Trophoblast cell (in vitro differentiated cells and primary cell): Measurements from ENCODE around the gene SNX20.

Experiments
- DNase-seq, 2 donors: peaks; one replicate each; pipeline ENCODE4 v3.0.0-alpha.2; 2016
- H2AFZ ChIP-seq: 2 replicates; pipeline ENCODE4 v1.6.1; 2013; ENCODE audit warnings: low read length, moderate library complexity, mild to moderate bottlenecking; ENCODE audit not compliant: insufficient read depth, poor library complexity
- H2AK5ac ChIP-seq: 2 replicates; pipeline ENCODE4 v1.6.1; 2013; ENCODE audit warnings: mild to moderate bottlenecking, low read length
- H2BK120ac ChIP-seq: 2 replicates; pipeline ENCODE4 v1.6.1; 2013; ENCODE audit warnings: low read length, mild to moderate bottlenecking, moderate library complexity; ENCODE audit not compliant: insufficient read depth, poor library complexity
- H2BK12ac ChIP-seq: 2 replicates; pipeline ENCODE4 v1.6.1; 2013; ENCODE audit warnings: mild to moderate bottlenecking, low read length, moderate library complexity
- H2BK5ac ChIP-seq: 2 replicates; pipeline ENCODE4 v1.6.1; 2013; ENCODE audit warnings: low read length, low read depth, moderate library complexity, mild to moderate bottlenecking; ENCODE audit not compliant: poor library complexity
- H3K14ac ChIP-seq: 2 replicates; pipeline ENCODE4 v1.6.1; 2013; ENCODE audit warnings: mild to moderate bottlenecking, low read length
- H3K18ac ChIP-seq: 2 replicates; pipeline ENCODE4 v1.6.1; 2013; ENCODE audit warnings: mild to moderate bottlenecking, low read length
- H3K23ac ChIP-seq: 2 replicates; pipeline ENCODE4 v1.6.1; 2013; ENCODE audit warnings: low read length
- H3K27ac ChIP-seq: 2 replicates; pipeline ENCODE4 v1.5.1; 2013; ENCODE audit warnings: low read depth, mild to moderate bottlenecking, inconsistent platforms, low read length, moderate library complexity
- H3K27me3 ChIP-seq: 2 replicates; pipeline ENCODE4 v1.6.1; 2013; ENCODE audit warnings: inconsistent platforms, mild to moderate bottlenecking, low read length, moderate library complexity; ENCODE audit not compliant: insufficient read depth
- H3K36me3 ChIP-seq, 2 experiments: 1 replicate in 1 of 2; 2 replicates in 1 of 2; pipeline ENCODE4 v1.6.1; 2013; ENCODE audit warnings: low read length in 2 of 2, mild to moderate bottlenecking in 2 of 2, moderate library complexity in 1 of 2; ENCODE audit not compliant: insufficient read depth in 2 of 2, control insufficient read depth in 1 of 2
- H3K4ac ChIP-seq: 2 replicates; pipeline ENCODE4 v1.6.1; 2013; ENCODE audit warnings: low read depth, mild to moderate bottlenecking, low read length, moderate library complexity
- H3K4me1 ChIP-seq, 2 experiments: 1 replicate in 1 of 2; 2 replicates in 1 of 2; pipeline ENCODE4 v1.6.1; 2013; ENCODE audit warnings: low read length in 2 of 2, mild to moderate bottlenecking in 2 of 2, moderate library complexity in 1 of 2; ENCODE audit not compliant: insufficient read depth in 2 of 2, control insufficient read depth in 1 of 2
- H3K4me2 ChIP-seq: 2 replicates; pipeline ENCODE4 v1.6.1; 2013; ENCODE audit warnings: inconsistent platforms, mild to moderate bottlenecking, low read length, moderate library complexity
- H3K4me3 ChIP-seq: 2 replicates; pipeline ENCODE4 v1.5.1; 2013; ENCODE audit warnings: mild to moderate bottlenecking, low read depth, low read length, inconsistent platforms
- H3K79me1 ChIP-seq: one replicate; pipeline ENCODE4 v1.6.1; 2013; ENCODE audit warnings: low read length
- H3K79me2 ChIP-seq: 2 replicates; pipeline ENCODE4 v1.6.1; 2013; ENCODE audit warnings: low read length, mild to moderate bottlenecking; ENCODE audit not compliant: control insufficient read depth, insufficient read depth, poor library complexity
- H3K9ac ChIP-seq: 2 replicates; pipeline ENCODE4 v1.6.1; 2013; ENCODE audit warnings: mild to moderate bottlenecking, low read length
- H3K9me3 ChIP-seq: 2 replicates; pipeline ENCODE4 v1.6.1; 2013; ENCODE audit warnings: low read depth, mild to moderate bottlenecking, control low read depth, inconsistent platforms, low read length; ENCODE audit not compliant: insufficient read depth
- H4K12ac ChIP-seq: 2 replicates; pipeline ENCODE4 v1.6.1; 2013; ENCODE audit warnings: low read depth, mild to moderate bottlenecking, low read length, moderate library complexity
- H4K8ac ChIP-seq: 2 replicates; pipeline ENCODE4 v1.6.1; 2013; ENCODE audit warnings: low read depth, mild to moderate bottlenecking, low read length, moderate library complexity
- H4K91ac ChIP-seq: one replicate; pipeline ENCODE4 v1.6.1; 2013; ENCODE audit warnings: low read depth, mild to moderate bottlenecking, low read length, moderate library complexity
- WGBS: extraction: QIAGEN DNeasy Blood & Tissue Kit; methylation state at CpG from one replicate; pipeline ENCODE4 v1.1.7; 2013; ENCODE audit warnings: missing lambda C conversion rate; ENCODE audit not compliant: insufficient read length, insufficient coverage; ENCODE audit errors: extremely low coverage; 5-methylcytosine and 5-hydroxymethylcytosine counted together

The SNX20 gene

GRCh38 chr16:50680556-50680893, 587 bp downstream of the SNX20 start:
- no peak for DNase-seq
- Histone ChIP-seq H2AFZ (no peak overlapping the region), H3K14ac (no peak overlapping the region), H3K79me2 (no peaks in the 10 kb centered on the region), H2BK12ac (no peak overlapping the region), H3K4me2 (no peak overlapping the region), H3K9ac (no peak overlapping the region), H2AK5ac (no peak overlapping the region), H3K9me3 (no peaks in the 10 kb centered on the region), H3K4me1 (peaks cover 5 to 8% of the 10 kb centered on the region in 2 experiments), H2BK120ac (no peak overlapping the region), H3K18ac (no peak overlapping the region), H3K27ac (no peak overlapping the region), H4K8ac (no peak overlapping the region), H2BK5ac (no peak overlapping the region), H3K36me3 (no peaks in the 10 kb centered on the region), H3K4ac (no peak overlapping the region), H3K79me1 (no peaks in the 10 kb centered on the region), H3K23ac (no peak overlapping the region), H3K27me3 (no peaks in the 10 kb centered on the region), H3K4me3 (no peak overlapping the region), H4K12ac (no peak overlapping the region), H4K91ac (no peak overlapping the region)
- WGBS: no CpG with 5 or more reads among the region's 3 CpGs

- Histone ChIP-seq H4K12ac (no peak overlapping the region), H4K91ac (no peak overlapping the region), H3K23ac (no peak overlapping the region), H3K9ac (no peak overlapping the region), H3K4me2 (no peak overlapping the region), H3K36me3 (no peaks in the 10 kb centered on the region), H3K27ac (no peak overlapping the region), H2BK120ac (no peak overlapping the region), H3K9me3 (no peaks in the 10 kb centered on the region), H2BK12ac (no peak overlapping the region), H2BK5ac (no peak overlapping the region), H4K8ac (no peak overlapping the region), H3K14ac (no peak overlapping the region), H3K79me1 (no peaks in the 10 kb centered on the region), H3K4me3 (no peak overlapping the region), H3K18ac (no peak overlapping the region), H3K27me3 (no peaks in the 10 kb centered on the region), H3K4me1 (peaks cover 5 to 10% of the 10 kb centered on the region in 2 experiments), H2AK5ac (no peak overlapping the region), H3K79me2 (no peaks in the 10 kb centered on the region), H2AFZ (no peak overlapping the region), H3K4ac (no peak overlapping the region)
- WGBS: no CpG with 5 or more reads among the region's 6 CpGs
- DNase-seq: no peak
Measured at GRCh38 chr16:50679676-50680555, 1.2 kb downstream of the SNX20 start.

DNA sequence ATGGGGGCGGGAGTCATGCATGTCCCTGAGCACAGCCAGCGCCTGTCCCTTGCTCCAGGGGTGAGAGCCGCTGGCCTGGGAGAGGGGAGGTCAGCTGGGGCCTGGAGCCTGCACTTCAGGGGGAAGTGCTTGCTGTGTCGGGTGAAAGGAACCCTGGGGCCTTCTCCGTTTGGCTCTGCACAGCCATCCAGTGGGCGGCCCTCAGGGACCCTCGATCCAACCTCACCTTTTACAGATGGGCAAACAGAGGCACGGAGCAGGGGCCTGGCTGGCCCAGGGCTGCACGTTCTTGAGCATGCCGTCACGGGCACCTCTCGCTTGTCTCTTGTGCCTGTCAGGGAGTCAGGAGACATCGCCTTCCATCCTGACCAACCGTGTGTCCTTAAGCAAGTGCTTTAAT, 1.8 kb downstream of the SNX20 start:
- Histone ChIP-seq H3K18ac (no peak overlapping the region), H2BK5ac (no peak overlapping the region), H2AK5ac (no peak overlapping the region), H3K27me3 (no peaks in the 10 kb centered on the region), H4K12ac (no peak overlapping the region), H3K4me3 (no peak overlapping the region), H3K14ac (no peak overlapping the region), H2AFZ (no peak overlapping the region), H3K27ac (no peak overlapping the region), H3K9me3 (no peaks in the 10 kb centered on the region), H3K23ac (no peak overlapping the region), H4K91ac (no peak overlapping the region), H3K79me2 (no peaks in the 10 kb centered on the region), H3K4me2 (no peak overlapping the region), H3K36me3 (no peaks in the 10 kb centered on the region), H3K9ac (no peak overlapping the region), H3K4ac (no peak overlapping the region), H3K4me1 (peaks cover 5 to 10% of the 10 kb centered on the region in 2 experiments), H2BK12ac (no peak overlapping the region), H2BK120ac (no peak overlapping the region), H4K8ac (no peak overlapping the region), H3K79me1 (no peaks in the 10 kb centered on the region)
- no CpG with 5 or more reads among the region's 14 CpGs for WGBS
- no peak for DNase-seq

GRCh38 chr16:50678531-50678930, 2.6 kb downstream of the SNX20 start:
- no peak overlapping the region for H2BK5ac ChIP-seq
- no peak overlapping the region for H4K91ac ChIP-seq
- no peak overlapping the region for H3K4me3 ChIP-seq
- no peak overlapping the region for H3K4ac ChIP-seq
- WGBS: no CpG with 5 or more reads among the region's 3 CpGs
- H3K18ac ChIP-seq: no peak overlapping the region
- no peaks in the 10 kb centered on the region for H3K79me1 ChIP-seq
- no peak overlapping the region for H2AK5ac ChIP-seq
- H3K4me1 ChIP-seq: peaks cover 5 to 10% of the 10 kb centered on the region in 2 experiments
- H3K27ac ChIP-seq: no peak overlapping the region
- no peaks in the 10 kb centered on the region for H3K9me3 ChIP-seq
- H2BK120ac ChIP-seq: no peak overlapping the region
- H3K4me2 ChIP-seq: no peak overlapping the region
- no peak overlapping the region for H3K14ac ChIP-seq
- H3K36me3 ChIP-seq: no peaks in the 10 kb centered on the region
- no peak overlapping the region for H4K8ac ChIP-seq
- H3K79me2 ChIP-seq: no peaks in the 10 kb centered on the region
- H4K12ac ChIP-seq: no peak overlapping the region
- no peak for DNase-seq
- no peak overlapping the region for H2BK12ac ChIP-seq
- no peak overlapping the region for H3K23ac ChIP-seq
- H3K27me3 ChIP-seq: no peaks in the 10 kb centered on the region
- H2AFZ ChIP-seq: no peak overlapping the region
- no peak overlapping the region for H3K9ac ChIP-seq
